Measurements from ENCODE around the gene TMEM72. TPM values are rescaled to one million over a fixed set of nuclear protein-coding genes. Genes with fewer than 3 reads are reported as not detected.

Gene TMEM72
- total RNA-seq, 1 donor, result not detected

DNA sequence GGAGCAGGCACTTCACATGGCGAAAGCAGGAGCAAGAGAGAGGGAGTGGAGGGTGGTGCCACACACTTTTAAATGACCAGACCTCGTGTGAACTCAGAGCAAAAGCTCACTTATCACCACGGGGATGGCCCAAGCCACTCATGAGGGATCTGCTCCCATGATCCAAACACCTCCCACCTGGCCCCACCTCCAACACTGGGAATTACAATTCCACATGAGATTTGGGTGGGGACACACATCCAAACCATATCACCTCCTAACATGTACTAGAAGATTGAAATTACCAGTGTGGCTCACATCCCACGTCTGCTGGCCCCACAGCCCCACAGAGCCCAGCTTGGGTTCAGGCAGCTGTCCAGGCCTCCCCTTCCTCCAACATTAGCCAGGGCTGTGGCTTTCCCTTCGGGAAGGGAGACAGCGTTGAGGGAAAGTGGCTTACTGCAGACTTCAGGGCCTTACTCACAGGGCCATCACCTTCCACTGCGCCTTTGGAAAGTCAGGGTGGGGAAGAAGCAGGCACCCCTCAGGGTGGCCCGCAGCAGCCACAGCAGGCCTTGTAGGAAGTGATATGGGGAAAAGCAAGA is 59.8 kb downstream of the TMEM72 start:
- no peak overlapping the region for H3K4me2 ChIP-seq (ENCODE audit: insufficient read depth, low read length)
- H3K9me3 ChIP-seq (ENCODE audit: low read depth, low read length), result no peaks in the 10 kb centered on the region
- TF ChIP-seq, protein P1, sequence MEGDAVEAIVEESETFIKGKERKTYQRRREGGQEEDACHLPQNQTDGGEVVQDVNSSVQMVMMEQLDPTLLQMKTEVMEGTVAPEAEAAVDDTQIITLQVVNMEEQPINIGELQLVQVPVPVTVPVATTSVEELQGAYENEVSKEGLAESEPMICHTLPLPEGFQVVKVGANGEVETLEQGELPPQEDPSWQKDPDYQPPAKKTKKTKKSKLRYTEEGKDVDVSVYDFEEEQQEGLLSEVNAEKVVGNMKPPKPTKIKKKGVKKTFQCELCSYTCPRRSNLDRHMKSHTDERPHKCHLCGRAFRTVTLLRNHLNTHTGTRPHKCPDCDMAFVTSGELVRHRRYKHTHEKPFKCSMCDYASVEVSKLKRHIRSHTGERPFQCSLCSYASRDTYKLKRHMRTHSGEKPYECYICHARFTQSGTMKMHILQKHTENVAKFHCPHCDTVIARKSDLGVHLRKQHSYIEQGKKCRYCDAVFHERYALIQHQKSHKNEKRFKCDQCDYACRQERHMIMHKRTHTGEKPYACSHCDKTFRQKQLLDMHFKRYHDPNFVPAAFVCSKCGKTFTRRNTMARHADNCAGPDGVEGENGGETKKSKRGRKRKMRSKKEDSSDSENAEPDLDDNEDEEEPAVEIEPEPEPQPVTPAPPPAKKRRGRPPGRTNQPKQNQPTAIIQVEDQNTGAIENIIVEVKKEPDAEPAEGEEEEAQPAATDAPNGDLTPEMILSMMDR (IDR thresholded peaks at IDR 0.05; ENCODE audit: extremely low read depth, low read depth, low read length), result no peak
- no peak overlapping the region for H3K4me3 ChIP-seq (ENCODE audit: insufficient read depth, low read length)
- H3K79me2 ChIP-seq (ENCODE audit: insufficient read depth, low read length), result no peaks in the 10 kb centered on the region
- H3K36me3 ChIP-seq (ENCODE audit: insufficient read depth, low read length), result peaks cover 5% of the 10 kb centered on the region
- no peak overlapping the region for H3K27ac ChIP-seq (ENCODE audit: low read depth, low read length)
- no peaks in the 10 kb centered on the region for H4K20me1 ChIP-seq (ENCODE audit: insufficient read depth, low read length)
- no peak overlapping the region for H2AFZ ChIP-seq (ENCODE audit: low read length)
- peaks cover 35% of the 10 kb centered on the region for H3K4me1 ChIP-seq (ENCODE audit: insufficient read depth, low read length)
- peak; percentile 29 for DNase-seq (ENCODE audit: insufficient read length, low spot score, missing footprints)
- H3K27me3 ChIP-seq (ENCODE audit: insufficient read depth, low read length), result no peaks in the 10 kb centered on the region

DNA sequence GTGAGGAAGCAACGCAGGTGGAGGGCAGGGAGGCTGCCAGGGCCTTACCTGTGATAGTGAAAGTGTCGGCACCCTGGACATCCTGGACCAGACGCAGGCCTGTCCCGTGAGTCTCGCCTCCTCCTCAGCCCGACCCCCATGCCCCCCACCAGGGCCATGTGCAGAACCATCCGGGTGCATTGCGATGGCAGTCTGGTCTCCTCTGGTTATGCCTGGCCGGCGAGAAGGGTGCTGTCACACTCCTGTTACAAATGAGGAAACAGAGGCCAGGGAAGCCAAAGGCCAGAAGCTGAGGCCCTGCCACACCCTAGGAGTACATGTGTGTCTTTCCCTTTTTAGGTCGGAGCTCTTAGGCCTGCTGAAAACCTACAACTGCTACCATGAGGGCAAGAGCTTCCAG is 60.3 kb downstream of the TMEM72 start:
- Histone ChIP-seq H3K9me3 (ENCODE audit: low read depth, low read length) (no peaks in the 10 kb centered on the region), H3K27ac (ENCODE audit: low read depth, low read length) (no peak overlapping the region), H3K4me3 (ENCODE audit: insufficient read depth, low read length) (no peak overlapping the region), H3K36me3 (ENCODE audit: insufficient read depth, low read length) (peaks cover 5% of the 10 kb centered on the region), H3K4me1 (ENCODE audit: insufficient read depth, low read length) (peaks cover 35% of the 10 kb centered on the region), H3K27me3 (ENCODE audit: insufficient read depth, low read length) (no peaks in the 10 kb centered on the region), H3K4me2 (ENCODE audit: insufficient read depth, low read length) (no peak overlapping the region), H2AFZ (ENCODE audit: low read length) (no peak overlapping the region), H4K20me1 (ENCODE audit: insufficient read depth, low read length) (no peaks in the 10 kb centered on the region), H3K79me2 (ENCODE audit: insufficient read depth, low read length) (no peaks in the 10 kb centered on the region)
- DNase-seq (ENCODE audit: insufficient read length, low spot score, missing footprints), result peak; percentile 1
- TF ChIP-seq, protein P1 (IDR thresholded peaks at IDR 0.05; ENCODE audit: extremely low read depth, low read depth, low read length), result no peak

DNA sequence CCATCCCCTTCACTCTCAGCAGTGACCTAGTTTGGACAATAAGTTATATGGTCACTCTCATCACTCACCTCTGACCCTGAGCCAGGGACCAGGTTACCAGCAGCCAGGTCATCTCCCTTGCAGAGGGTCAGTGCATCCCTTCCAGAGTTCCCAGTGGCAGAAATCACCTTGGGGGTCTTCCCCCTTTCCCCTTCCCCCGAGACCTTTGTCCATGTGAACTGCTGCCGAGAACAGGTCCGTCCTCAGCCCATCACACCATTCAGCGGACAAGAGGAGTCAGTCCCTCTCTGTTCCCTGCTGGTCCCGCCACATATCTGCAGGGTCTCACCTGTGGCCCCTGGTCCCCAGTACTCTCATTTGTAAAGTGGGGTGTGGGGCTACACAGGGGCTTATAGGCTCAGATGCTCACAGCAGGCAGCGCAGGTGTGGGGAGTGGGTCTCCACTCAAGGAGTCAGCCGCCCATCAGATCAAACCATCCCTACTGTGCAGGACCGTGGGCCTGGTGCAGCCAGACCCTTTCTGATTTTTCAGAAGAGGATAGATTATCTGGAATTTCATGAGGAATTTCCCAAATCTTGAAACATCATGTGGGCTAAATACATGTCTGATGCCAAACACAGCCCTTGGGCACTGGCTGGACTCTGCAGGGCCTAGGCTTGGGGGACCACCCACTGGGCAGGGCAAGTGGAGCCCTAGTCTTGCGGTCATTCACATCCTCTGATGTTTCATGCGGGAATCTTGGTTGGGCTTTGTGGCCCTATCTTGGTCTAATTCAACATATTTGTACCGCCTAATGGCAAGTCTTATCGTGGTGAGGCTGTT is 61.0 kb downstream of the TMEM72 start:
- peaks cover 38% of the 10 kb centered on the region for H3K4me1 ChIP-seq (ENCODE audit: insufficient read depth, low read length)

More for the DNA sequence above, 61.0 kb downstream of the TMEM72 start:
- H4K20me1 ChIP-seq (ENCODE audit: insufficient read depth, low read length), result no peaks in the 10 kb centered on the region
- no peak overlapping the region for H3K4me2 ChIP-seq (ENCODE audit: insufficient read depth, low read length)
- peak; percentile 58 for DNase-seq (ENCODE audit: insufficient read length, low spot score, missing footprints)
- H3K27me3 ChIP-seq (ENCODE audit: insufficient read depth, low read length), result no peaks in the 10 kb centered on the region
- H3K4me3 ChIP-seq (ENCODE audit: insufficient read depth, low read length), result no peak overlapping the region
- TF ChIP-seq, protein P1 (IDR thresholded peaks at IDR 0.05; ENCODE audit: extremely low read depth, low read depth, low read length), result no peak
- no peak overlapping the region for H2AFZ ChIP-seq (ENCODE audit: low read length)
- no peak overlapping the region for H3K27ac ChIP-seq (ENCODE audit: low read depth, low read length)
- peaks cover 5% of the 10 kb centered on the region for H3K36me3 ChIP-seq (ENCODE audit: insufficient read depth, low read length)
- peaks cover 4% of the 10 kb centered on the region for H3K79me2 ChIP-seq (ENCODE audit: insufficient read depth, low read length)
- H3K9me3 ChIP-seq (ENCODE audit: low read depth, low read length), result no peaks in the 10 kb centered on the region

Data from osteoblast (primary cell).